ENCODE data around the gene TP53I11.

The TP53I11 gene

GRCh38 chr11:44939673-44940395 is 10.8 kb downstream of the TP53I11 start:
- peak; percentile 59 for DNase-seq (ENCODE audit: low spot score)

- DNase-seq (ENCODE audit: low spot score), result no peak
These were observed 12.5 kb downstream of the TP53I11 start for GRCh38 chr11:44938066-44938691.

GRCh38 chr11:44936951-44937543 is 13.6 kb downstream of the TP53I11 start:
- DNase-seq (ENCODE audit: low spot score), result no peak

GRCh38 chr11:44936525-44936924 is 14.2 kb downstream of the TP53I11 start:
- peak; percentile 86 for DNase-seq (ENCODE audit: low spot score)

- DNase-seq (ENCODE audit: low spot score), result no peak
These were observed 15.9 kb downstream of the TP53I11 start for GRCh38 chr11:44934735-44935250.

GRCh38 chr11:44934110-44934509 is 16.6 kb downstream of the TP53I11 start:
- DNase-seq (ENCODE audit: low spot score), result no peak

- DNase-seq (ENCODE audit: low spot score), result no peak
These were observed 19.2 kb downstream of the TP53I11 start for GRCh38 chr11:44931466-44931865.

GRCh38 chr11:44930588-44931302 is 19.9 kb downstream of the TP53I11 start:
- no peak for DNase-seq (ENCODE audit: low spot score)

- peak; percentile 63 for DNase-seq (ENCODE audit: low spot score)
These were observed 21.9 kb downstream of the TP53I11 start for GRCh38 chr11:44928816-44929215.

- no peak for DNase-seq (ENCODE audit: low spot score)
These were observed 22.5 kb downstream of the TP53I11 start for GRCh38 chr11:44928144-44928543.

- DNase-seq (ENCODE audit: low spot score), result peak; percentile 87
These were observed 23.5 kb downstream of the TP53I11 start for GRCh38 chr11:44927174-44927661.

- DNase-seq (ENCODE audit: low spot score), result no peak
These were observed 24.6 kb downstream of the TP53I11 start for GRCh38 chr11:44926036-44926435.

- no peak for DNase-seq (ENCODE audit: low spot score)
These were observed 26.9 kb downstream of the TP53I11 start for GRCh38 chr11:44923806-44924205.

GRCh38 chr11:44923115-44923514 is 27.6 kb downstream of the TP53I11 start:
- no peak for DNase-seq (ENCODE audit: low spot score)

- DNase-seq (ENCODE audit: low spot score), result no peak
These were observed 30.2 kb downstream of the TP53I11 start for GRCh38 chr11:44920451-44920850.

- no peak for DNase-seq (ENCODE audit: low spot score)
These were observed 32.9 kb downstream of the TP53I11 start for GRCh38 chr11:44917741-44918140.

- no peak for DNase-seq (ENCODE audit: low spot score)
These were observed 33.8 kb downstream of the TP53I11 start for GRCh38 chr11:44916801-44917385.

- no peak for DNase-seq (ENCODE audit: low spot score)
These were observed 34.4 kb downstream of the TP53I11 start for GRCh38 chr11:44916331-44916730.

GRCh38 chr11:44915621-44916020 is 35.1 kb downstream of the TP53I11 start:
- no peak for DNase-seq (ENCODE audit: low spot score)

- DNase-seq (ENCODE audit: low spot score), result no peak
These were observed 35.7 kb downstream of the TP53I11 start for GRCh38 chr11:44915004-44915403.

GRCh38 chr11:44914105-44914504 is 36.6 kb downstream of the TP53I11 start:
- DNase-seq (ENCODE audit: low spot score), result no peak

GRCh38 chr11:44913502-44913901 is 37.2 kb downstream of the TP53I11 start:
- no peak for DNase-seq (ENCODE audit: low spot score)
